Stimulated activated CD8-positive, alpha-beta memory T cell treated with anti-CD3 and anti-CD28 coated beads, Interleukin-4, amount 100 ng/mL, for 24 hours (primary cell): ENCODE measurements around the gene IFRD1.

ENCODE experiments used
- DNase-seq: peaks from one replicate; pipeline ENCODE4 v3.0.0-alpha.2; 2020; ENCODE audit warnings: low read depth

IFRD1 gene, protein sequence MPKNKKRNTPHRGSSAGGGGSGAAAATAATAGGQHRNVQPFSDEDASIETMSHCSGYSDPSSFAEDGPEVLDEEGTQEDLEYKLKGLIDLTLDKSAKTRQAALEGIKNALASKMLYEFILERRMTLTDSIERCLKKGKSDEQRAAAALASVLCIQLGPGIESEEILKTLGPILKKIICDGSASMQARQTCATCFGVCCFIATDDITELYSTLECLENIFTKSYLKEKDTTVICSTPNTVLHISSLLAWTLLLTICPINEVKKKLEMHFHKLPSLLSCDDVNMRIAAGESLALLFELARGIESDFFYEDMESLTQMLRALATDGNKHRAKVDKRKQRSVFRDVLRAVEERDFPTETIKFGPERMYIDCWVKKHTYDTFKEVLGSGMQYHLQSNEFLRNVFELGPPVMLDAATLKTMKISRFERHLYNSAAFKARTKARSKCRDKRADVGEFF

DNA sequence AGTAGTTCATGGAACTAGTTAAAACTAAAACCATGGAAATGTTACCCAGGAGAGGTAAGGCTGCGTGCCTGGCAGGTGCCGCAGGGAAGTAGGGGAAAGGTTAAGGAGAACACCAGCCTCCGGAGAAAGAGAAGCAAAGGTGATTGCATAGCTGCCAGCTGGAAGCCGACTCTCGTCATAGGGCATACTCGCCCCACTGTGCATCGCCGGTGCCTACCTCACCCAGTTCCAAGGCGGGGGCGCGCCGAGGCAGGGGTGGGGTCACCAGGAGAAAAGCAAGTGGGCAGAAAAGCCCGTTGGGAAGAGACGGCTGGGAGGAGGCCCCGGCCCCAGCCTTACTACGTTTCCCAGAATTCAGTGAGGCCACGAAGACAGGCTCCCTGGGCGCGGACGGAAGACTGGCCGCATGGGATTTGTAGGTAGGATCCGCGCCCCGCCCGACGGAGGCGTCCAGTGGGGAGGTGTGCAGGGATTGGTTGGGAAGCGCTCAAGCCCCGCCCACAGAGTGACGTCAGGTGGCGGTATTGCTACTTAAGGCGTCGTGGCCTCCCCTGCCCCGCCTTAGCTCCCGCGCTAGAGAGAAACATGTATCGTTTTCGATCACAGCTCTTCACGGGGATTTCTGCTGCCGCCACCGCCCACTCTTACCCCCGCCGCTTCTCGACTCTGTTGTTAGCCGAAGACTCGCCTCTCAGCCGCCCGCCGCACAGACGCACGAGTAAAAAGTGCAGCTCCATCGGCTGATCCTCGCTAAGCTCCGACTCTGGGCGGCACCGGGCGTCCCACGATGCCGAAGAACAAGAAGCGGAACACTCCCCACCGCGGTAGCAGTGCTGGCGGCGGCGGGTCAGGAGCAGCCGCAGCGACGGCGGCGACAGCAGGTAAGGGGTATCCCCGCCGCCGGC is at the start of gene IFRD1:
Gene IFRD1 (plus strand): TSS at position 559 of the 905 bp plus-strand sequence. CDS start 229 bp downstream, at position 788.
- DNase-seq, result peak; percentile 97

DNA sequence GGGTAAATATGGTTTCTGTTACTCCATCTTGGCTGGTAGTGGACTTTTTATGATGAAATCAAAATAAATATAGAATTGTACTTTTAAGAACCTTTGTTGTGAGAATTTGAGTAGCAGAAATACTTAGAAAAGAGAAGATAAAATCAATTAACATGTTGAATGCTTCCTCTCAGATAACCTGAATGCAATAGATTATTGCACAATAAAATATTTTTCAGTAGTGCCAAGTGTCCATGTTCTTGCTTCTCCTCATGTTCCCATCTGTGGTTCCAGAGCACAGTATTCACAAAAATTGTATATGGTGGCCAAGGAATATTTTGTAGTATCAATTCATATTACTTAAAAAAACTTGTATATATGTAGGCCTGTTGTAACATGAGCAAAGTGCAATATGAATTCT is 45.9 kb upstream of the IFRD1 start:
- no peak for DNase-seq

DNA sequence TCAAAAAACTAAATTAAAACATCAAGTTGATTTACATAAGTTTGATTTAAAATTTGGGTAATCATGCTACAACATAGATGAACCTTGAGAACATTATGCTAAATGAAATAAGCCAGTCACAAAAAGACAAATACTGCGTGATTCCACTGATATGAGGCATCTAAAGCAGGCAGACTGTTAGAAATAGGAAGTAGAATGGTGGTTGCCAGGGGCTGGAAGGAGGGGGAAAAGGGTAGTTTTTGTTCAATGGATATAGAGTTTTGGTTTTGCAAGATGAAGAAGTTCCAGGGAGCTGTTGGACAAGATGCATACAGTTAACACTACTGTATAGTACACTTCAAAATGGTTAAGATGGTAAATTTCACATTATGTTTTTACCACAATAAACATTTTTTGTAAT is 45.0 kb upstream of the IFRD1 start:
- no peak for DNase-seq

DNA sequence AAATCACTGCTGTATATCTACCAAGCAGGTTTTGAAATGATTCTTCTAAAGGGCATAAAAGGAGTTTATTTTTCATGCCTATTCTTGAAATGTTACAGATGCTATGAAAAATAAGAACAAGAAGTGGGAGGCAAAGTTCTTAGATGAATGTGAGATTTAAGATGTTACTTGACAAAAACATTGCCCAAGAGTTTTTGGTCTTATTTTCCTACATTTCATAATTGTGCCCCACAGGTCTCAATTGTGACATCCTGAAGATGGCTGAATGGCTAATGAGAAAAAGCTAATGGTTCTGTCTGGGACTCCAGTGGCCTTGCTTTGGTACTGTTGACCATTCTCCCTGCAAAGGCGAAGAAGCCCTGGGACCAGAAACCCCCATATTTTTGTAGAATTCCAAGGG is 43.0 kb upstream of the IFRD1 start:
- no peak for DNase-seq

DNA sequence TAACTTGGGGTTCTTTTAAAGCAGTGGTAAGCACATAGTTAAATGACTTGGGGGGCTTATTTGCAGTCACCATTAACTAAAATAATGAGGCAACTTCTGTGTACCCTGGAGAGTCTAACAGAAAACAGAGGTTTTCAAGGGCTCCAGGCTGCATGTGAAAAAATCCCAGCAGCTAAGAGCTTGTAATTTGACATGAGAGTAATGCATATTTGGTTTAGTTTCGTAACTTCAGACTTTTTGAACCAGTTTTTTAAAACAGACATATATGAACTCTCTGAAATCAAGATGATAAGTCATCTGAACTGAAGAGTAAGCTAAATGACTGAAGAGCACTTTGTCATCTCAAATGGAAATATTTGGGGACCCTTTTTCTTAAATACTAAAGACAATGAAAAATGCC is 40.2 kb upstream of the IFRD1 start:
- DNase-seq, result no peak

DNA sequence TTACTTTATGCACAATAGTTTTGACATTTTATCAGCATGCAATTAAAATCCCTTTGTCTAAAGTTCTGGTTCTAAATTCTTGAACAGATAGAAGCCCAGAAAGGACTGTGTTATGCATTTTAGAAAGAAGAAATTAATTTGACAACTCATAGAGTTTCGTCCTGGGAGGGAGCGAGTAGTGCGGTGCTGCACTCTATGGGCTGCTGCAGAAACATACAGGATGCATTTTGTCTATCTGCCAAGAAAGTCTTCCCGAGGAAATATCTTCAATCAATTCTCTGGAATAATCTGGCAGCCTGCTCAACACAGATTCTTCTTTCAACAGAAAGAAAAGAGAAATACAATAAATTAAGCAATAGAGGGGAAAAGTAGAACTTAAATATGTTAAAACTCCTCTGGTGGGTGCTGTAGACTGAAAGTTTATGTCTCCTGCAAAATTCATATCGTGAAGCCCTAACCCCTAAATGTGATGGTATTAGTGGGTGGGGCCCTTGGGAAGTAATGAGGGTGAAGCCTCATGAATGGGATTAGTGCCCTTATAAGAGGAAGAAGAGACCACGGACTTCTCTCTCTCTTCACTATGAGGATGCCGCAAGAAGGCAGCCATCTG is 39.0 kb upstream of the IFRD1 start:
- no peak for DNase-seq

DNA sequence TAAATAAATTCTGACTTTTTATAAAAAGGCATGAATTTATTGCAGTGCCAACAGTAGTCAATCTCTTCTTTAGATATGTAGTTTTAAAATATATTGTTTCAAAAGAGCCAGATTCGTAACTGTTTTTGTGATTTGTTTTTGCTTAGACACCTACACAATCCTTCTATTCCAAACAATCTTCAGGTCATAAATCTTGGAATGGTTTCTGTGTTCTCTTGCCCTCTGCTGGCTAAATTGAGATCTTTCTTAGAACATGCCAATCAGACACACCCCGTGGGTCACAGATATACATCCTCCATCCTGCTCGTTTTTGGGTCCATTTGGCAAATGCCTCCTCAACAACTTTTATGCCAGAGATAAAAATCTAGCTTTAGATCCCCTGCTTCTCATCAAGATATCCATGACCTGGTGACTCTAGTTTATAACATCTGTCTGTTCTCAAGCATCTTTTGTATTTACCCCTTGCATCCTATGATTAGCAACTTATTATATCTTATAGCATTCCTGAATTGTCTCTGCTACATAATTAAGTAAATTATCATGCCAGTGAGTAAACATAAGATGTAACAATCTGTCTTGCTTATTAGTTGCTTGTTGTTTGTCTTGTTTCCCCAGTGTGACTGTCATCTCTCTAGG is 35.3 kb upstream of the IFRD1 start:
- DNase-seq, result no peak

DNA sequence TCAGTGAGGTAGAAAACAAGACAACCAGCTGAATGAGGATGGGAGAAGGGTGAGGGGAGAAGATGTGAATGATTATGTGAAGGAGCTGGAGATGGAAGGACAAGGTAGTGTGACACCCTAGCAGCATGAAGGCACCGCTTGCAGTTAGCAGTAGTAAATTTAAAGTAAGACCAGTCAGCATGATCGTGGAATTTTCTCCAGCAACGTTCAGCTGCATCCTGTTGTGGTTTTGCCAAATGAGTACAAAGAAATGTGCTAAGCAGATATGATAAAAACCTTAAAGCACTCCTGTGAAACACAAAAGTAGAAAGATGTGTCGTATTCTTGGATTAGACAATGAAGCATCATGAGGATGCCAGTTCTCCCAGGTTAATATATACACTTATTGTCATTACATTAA is 34.1 kb upstream of the IFRD1 start:
- DNase-seq, result no peak

DNA sequence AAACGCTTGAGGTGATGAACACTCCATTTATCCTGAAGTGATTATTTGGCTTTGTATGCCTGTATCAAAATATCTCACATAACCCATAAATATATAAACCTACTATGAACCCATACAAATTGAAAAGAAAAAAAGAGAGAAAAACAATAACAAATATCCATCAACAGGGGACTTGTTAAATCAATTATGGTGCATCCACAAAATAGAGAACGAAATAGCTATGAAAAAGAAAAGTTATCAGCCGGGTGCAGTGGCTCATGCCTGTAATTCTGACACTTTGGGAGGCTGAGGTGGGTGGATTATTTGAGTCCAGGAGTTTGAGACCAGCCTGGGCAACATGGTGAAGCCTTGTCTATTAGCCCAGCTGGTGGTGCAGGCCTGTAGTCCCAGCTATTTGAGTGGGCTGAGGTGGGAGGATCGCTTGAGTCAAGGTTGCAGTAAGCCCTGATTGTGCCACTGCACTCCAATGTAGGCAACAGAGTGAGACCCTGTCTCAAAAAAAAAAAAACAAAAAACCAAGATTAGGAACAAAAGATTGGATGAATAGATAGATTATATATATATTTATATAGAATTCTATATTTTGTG is 30.6 kb upstream of the IFRD1 start:
- DNase-seq, result no peak

DNA sequence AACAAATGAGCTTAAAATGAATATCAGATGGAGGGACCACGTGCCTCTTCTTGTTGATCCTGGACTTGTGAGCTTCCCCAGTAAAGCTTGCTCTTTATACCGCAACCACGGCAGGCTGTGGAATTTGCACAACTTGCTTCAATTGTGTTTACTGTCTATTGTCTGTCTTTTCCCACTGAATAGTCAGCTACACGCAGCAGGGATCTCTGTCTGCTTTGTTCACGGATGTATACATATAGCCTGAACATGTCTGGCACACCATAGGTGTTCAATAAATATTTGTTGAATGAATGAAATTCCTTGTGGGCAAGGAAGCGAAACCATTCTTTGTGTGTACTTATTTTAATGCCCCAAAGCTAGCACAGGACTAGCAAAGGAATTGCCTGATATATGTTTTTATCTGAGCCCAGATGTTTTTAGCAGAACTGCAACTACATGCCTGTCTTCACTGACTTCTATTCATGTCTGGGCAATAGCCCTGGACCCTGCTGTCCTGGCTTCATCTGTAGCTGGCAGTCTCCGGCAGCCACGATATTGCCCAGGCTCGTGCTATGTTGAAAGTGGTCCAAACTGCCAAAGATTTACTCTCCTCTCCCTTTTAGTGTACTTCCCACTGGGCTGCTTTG is 29.9 kb upstream of the IFRD1 start:
- DNase-seq, result no peak

DNA sequence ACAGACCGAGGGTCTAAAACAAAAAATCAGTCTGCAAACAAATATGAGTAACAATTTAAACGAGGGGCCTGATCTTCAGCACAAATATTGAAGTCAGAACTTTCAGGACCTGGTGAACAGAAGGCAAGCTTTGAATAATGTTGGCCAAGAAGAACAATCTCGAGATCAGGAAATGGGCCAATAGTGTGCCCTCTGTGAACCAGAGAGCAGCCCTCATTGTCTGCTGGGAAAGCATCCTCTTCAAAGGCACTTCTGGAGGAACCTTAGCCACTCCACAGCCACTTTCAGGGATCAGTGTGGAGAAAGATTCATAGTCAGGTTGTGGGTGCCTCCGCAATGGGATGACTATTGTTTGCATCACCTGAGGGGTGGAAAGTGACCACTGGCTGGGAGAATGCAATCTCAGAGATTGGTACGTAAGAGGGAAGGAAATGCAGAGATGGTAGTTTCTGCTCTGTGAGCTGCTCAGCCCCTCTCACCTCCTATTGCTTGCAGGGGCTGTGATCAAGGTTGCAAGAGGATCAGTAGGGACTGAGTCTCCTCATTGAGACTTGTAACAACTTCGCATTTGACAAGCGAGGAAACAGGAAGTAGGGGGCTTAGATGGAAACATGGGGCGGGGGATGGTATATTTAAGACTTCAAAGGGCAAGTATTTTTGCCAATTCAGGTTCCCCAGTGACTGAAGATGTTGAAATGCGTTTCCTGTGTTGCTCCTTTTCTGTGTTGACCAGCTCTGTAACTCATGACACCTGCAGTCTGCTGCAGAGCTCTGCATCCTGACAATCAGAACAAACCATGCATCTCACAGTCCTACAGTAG is 28.4 kb upstream of the IFRD1 start:
- DNase-seq, result no peak

DNA sequence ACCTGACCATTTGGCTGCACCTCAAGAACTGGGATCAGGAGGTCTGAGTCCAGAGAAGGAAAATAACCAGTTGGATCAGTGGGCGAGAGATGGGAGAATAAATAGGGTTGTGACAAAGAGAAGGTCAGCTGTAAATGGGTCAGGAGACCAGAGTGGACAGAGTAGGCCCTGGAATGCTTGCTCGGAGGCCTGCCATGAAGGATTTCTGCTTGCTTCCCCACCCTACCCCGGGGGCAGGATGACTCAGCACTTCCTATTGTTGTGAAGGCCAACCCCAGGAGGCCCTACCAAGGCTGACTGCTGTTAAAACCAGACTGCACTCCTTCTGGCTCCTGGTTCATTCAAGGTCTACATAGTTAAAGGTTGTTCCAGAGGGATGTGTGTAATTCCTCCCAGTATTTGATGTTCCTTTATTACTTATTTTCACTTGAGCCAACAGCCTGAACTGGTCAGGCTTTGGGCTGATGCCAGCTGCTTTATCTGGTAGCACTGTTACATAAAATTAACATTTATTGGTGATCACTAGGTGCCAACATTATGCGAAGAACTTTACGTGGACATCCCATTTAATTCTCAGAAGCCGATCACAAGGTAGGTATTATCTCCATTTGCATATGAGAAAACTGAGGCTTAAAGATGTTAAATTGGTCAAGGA is 27.3 kb upstream of the IFRD1 start:
- peak; percentile 1 for DNase-seq

DNA sequence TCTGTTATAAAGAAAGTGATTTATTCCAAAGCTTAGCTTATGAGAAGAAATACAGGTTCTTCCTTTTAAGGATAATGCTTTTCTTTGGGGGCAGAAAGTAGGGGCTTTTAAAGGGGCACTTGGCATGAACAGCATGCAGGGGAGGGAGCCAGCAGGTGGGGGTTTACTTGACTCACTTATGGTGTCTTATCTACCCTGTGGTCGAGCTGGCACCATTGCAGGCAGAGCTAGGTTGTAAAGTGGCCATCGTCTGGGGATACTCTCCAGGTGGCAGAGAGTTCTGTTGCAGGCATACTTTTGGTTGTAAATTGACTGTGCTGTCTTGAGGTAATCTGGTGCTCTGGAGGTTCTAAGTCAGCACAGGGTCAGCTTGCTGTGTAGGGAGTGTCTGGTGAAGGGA is 26.3 kb upstream of the IFRD1 start:
- DNase-seq, result no peak

DNA sequence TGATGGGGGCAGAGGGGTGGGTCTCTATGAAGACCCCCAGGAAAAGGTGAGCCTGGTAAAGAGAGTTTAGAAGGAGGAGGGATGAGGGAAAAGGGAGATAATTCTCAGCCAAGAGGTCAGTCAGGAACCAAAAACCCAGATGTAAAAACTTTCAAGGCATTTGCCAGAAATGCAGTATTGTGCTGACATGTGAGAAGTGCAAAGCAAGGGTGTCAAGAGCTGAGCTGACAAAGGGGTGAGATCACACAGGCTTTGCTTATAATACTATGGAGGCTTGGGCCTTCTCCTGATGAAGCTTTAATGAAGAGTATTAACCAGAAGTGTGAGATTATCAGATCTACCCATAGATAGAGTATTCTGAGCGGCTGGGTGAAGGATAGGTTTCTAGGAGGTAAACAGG is 22.3 kb upstream of the IFRD1 start:
- no peak for DNase-seq

DNA sequence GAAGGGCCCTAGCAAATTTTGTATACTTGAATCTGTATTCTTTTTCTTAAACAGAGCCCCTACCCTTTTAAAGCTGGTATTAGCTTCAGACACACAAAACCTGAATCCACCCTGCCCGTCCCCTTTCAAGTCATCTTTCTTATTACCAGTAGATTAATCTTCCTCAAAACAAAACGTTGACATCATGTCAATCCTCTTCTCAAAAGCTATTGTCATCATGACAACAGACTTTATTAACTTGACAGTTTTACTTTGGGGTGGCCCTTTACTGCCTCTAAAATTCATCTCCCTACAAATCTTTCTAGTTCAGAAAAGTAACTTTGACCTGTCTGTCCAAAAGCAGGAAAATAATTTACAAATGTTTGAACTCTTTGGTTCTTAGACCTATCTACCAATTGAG is 21.5 kb upstream of the IFRD1 start:
- no peak for DNase-seq

DNA sequence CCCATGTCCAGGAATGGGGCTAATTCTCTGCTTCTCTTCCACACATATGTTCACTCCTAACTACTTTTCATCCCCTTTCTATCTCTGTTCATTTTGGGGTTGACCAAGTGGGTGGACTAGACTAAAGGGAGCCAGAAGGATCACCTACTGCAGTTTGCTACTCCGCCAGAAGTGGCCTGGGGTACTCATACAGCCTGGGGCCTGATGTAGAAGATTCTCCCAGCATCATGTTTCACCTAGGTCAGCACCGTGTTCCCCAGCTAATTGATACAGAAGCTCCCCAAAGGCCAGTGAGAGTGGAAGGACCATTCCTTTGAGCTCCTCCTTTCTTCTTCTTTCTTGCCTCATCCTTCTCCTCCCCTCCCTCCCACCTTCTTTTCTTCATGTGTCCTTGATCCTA is 19.6 kb upstream of the IFRD1 start:
- no peak for DNase-seq

DNA sequence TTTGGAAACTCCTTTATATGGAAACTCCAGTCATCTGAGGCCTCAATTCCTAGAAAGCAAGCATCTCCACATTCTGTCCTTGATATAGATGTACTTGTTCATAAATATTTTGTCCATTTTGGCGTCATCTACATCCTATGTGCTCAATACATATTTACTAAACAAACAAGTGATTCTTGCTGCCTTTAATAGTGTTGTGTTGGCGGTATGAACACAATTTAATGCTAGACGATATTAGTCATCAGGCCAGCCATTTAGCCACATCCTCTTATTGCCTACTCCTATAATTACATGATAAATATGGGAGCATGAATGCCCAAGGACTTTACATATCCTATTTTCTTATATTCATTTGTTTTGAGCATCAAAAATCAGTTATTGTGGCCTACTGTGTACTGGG is 18.5 kb upstream of the IFRD1 start:
- DNase-seq, result no peak

DNA sequence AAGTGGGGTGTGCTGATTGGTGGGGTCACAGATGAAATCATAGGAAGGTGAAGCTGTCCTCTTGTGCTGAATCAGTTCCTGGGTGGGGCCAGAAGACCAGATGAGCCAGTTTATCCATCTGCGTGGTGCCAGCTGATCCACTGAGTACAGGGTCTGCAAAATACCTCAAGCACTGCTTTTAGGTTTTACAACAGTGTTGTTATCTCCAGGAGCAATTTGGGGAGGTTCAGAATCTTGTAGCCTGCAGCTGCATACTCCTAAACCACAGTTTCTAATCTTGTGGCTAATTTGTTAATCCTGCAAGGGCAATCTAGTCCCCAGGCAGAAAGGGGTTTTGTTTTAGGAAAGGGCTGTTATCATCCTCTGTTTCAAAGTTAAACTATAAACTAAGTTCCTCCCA is 17.0 kb upstream of the IFRD1 start:
- DNase-seq, result no peak

DNA sequence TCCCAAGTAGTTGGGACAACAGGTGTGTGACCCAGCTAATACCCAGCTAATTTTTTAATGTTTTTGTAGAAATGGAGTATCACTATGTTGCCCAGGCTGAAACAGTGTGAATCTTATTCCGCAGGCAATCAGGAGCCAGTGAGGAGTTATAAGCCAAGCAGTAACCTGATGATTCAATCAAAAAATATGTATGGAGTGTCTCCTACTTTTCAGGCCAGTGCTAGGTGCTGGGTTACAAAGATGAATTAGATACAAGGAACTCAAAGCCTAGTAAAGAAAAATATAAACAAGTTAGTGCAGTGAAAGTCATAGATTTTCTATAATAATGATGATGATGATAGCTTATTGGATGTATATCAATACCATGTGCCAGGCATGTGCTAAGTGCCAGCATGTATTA is 13.2 kb upstream of the IFRD1 start:
- no peak for DNase-seq

DNA sequence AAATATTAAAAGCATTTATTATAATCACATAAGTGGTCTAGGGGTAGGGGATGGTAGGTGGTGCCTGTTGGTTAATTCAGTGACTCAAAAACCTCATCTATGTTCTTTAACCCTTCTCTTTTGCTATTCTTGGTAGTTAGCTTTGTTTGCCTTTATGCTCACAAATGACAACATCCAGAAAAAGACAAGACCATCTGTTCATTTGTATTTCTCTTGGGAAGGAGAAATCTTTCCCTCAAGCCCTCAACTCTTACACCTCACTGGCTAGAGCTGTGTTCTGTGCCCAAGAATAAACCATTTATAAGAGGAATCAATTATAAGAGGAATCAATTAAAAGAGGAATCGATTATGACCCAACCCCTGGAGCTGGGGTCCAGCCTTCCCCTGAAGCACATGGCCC is 10.8 kb upstream of the IFRD1 start:
- DNase-seq, result no peak
